Heart right ventricle (tissue), 16 donors: ENCODE data around the gene LRRC27. TPM values are rescaled to one million over a fixed set of nuclear protein-coding genes. Genes with fewer than 3 reads are reported as not detected.

Experiments
- ATAC-seq, 8 donors: fragments of 200-7000 bp; cut with Tn5 transposase; one replicate each; pipeline ENCODE4 v1.9.1; 2020; ENCODE audit warnings: mild to moderate bottlenecking in 8 of 8, moderate library complexity in 8 of 8, moderate number of reproducible peaks in 1 of 8
- DNase-seq, 2 donors: peaks; one replicate each; pipeline ENCODE4 v3.0.0-alpha.2; 2020
- H3K27ac ChIP-seq, 10 donors: fragments of 200-600 bp; sonication (generic) in 2 of 10; one replicate each; pipeline versions ENCODE4 v1.5.0 to v1.8.0; 2020 to 2022; ENCODE audit warnings: mild to moderate bottlenecking in 3 of 10
- H3K27me3 ChIP-seq, 7 donors: fragments of 200-600 bp; one replicate each; pipeline ENCODE4 v1.8.0; 2021 to 2022; ENCODE audit warnings: mild to moderate bottlenecking in 2 of 7
- H3K36me3 ChIP-seq, 9 donors: fragments of 200-600 bp; sonication (generic) in 1 of 9; one replicate each; pipeline versions ENCODE4 v1.5.0 to v1.8.0; 2020 to 2022; ENCODE audit warnings: mild to moderate bottlenecking in 2 of 9
- H3K4me1 ChIP-seq, 9 donors: fragments of 200-600 bp; sonication (generic) in 1 of 9; one replicate each; pipeline versions ENCODE4 v1.5.0 to v1.8.0; 2020 to 2022; ENCODE audit warnings: mild to moderate bottlenecking in 4 of 9
- H3K4me3 ChIP-seq, 10 donors: fragments of 200-600 bp; sonication (generic) in 2 of 10; one replicate each; pipeline versions ENCODE4 v1.5.0 to v1.8.0; 2020 to 2022; ENCODE audit warnings: mild to moderate bottlenecking in 7 of 10, moderate library complexity in 2 of 10
- H3K9me3 ChIP-seq, 11 donors: fragments of 200-600 bp in 10 of 11; sonication (generic) in 2 of 11; one replicate each; pipeline versions ENCODE4 v1.5.0 to v1.8.0; 2013 to 2022; ENCODE audit warnings: mild to moderate bottlenecking in 2 of 11, control low read depth in 1 of 11, moderate library complexity in 1 of 11
- WGBS, 2 donors: extraction: QIAGEN DNeasy Blood & Tissue Kit; methylation state at CpG; one replicate each; pipeline ENCODE4 v1.1.7; 2013; ENCODE audit warnings: inconsistent platforms in 1 of 2; 5-methylcytosine and 5-hydroxymethylcytosine counted together
- intact Hi-C, 10 donors: fragments of 100-400 bp; cut with DNase I; formaldehyde crosslinking; loops; one replicate each; pipeline versions ENCODE4 v1.11.1 to v1.14.2; 2022
- polyA plus RNA-seq, 2 donors: library from polyadenylated mRNA; stranded (reverse); fragments of 200-250 nt; gene quantifications; one replicate each; pipeline ENCODE4 v1.2.3, GENCODE V29; 2013
- total RNA-seq, 10 donors: library from RNA; stranded (reverse); fragmentation: NEBNext Ultra II Directional in 3 of 10; extraction: Animal tissue kit (Norgen Biotek cat#: 25700) in 3 of 10; gene quantifications; one replicate each; pipeline versions ENCODE4 v1.2.1 to v1.2.4, GENCODE V29; 2021 to 2023
- TF ChIP-seq, protein P1 (sequence below), 9 donors: fragments of 200-600 bp; sonication (generic) in 2 of 9; IDR thresholded peaks; one replicate each; pipeline versions ENCODE4 v1.5.0 to v1.8.0; 2021 to 2022; ENCODE audit warnings: antibody characterized with exemption in 9 of 9, mild to moderate bottlenecking in 5 of 9, moderate library complexity in 1 of 9
- donor health status: Arrhythmogenic right ventricular cardiomyopathy.
- donor health status: ischemic (EF 13 %, LVEDD 7.1; RV severe dilation, severe dysfunction).
- donor health status: healthy with polysubstance abuse.
- donor health status: DM: no; HTN: yes; CAD: no.
- donor health status: DM: no; HTN: no; CAD: no.
- donor health status: ischemic (EF 25% LVEDD 6.9; RV normal size, moderate dysfunction).
- donor health status: ischemic (EF 25% LVEDD 5.7; RV mildly dilated, moderate dysfunction).
- donor health status: healthy.
- donor health status: DM: yes; HTN: yes; CAD: no.
- donor health status: Ischemic cardiomyopathy.
- donor health status: ischemic (EF 35%, LVEDD 5.7; RV mildly dilated, moderate dysfunction).
- donor health status: nonischemic (EF 11% LVEDD 7.7; RV severe dilation, severe dysfunction).
- donor health status: DM: yes; HTN: yes; CAD: no.
- donor health status: PGD.
- donor health status: ischemic (EF 29% LVEDD 5.4; RV normal size, mild dysfunction).
- donor health status: nonischemic (EF 23%, LVEDD 6.1; RV moderate dilation, normal function).

LRRC27 gene
- total and polyA plus RNA-seq, 12 donors: 3.0 to 8.1 (median 4.7) TPM

DNA sequence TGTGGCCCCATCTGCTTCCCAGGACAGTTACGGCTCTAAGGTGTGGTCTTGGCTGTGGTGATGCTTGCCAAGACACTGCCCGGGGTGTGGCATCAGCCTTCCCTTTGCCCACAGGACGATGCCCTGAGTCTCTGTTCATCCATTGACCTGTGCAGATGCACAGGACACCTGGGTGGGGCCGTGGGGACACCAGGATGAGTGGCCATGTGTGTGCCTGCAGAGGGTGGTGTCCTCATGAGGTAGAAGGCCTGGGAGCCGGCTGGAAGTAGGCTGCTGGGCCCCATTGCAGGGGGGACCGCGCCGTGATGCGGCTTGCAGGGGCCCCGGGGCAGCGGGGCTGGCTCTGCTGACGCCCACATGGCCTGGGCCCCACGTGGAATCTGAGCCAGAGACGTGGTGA, 42.6 kb downstream of the LRRC27 start:
- no peak for DNase-seq
- no peak overlapping the region for H3K27ac ChIP-seq

DNA sequence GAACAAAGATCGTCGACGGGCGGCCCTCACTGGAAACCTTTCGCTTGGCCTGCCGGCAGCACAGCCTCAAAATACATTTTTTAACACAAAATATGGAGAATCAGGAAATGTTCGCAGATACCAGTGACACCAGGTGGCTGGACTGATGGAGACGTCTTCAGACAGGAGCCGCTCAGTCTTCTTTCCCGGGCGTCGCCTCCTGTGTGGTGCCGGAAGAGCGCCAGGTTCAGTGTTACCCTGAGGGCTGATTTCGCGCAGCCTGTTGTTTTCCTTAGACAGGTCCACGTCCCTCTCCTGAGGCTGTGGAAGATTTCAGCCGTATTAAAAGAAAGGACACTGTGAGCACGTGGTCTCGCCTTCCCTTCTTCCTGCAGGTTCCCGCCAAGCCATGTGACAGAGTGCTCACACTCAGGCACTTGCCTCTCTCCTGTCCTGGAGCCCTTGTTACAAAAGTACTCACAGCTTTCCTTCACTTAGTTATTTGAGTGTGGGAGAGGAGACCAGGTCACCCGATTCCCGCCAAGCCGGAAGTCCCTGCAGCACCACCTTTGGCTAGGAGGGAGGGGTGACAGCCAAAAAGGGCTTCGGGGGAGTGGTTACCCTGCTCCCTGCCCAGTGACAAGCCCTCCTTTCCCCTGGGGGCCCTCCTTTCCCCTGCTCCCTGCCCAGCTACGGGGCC, 43.3 kb downstream of the LRRC27 start:
- no peak for ATAC-seq
- H3K9me3 ChIP-seq: no peaks in the 10 kb centered on the region
- H3K4me3 ChIP-seq: no peak overlapping the region
- no peaks in the 10 kb centered on the region for H3K36me3 ChIP-seq
- TF ChIP-seq, protein P1, sequence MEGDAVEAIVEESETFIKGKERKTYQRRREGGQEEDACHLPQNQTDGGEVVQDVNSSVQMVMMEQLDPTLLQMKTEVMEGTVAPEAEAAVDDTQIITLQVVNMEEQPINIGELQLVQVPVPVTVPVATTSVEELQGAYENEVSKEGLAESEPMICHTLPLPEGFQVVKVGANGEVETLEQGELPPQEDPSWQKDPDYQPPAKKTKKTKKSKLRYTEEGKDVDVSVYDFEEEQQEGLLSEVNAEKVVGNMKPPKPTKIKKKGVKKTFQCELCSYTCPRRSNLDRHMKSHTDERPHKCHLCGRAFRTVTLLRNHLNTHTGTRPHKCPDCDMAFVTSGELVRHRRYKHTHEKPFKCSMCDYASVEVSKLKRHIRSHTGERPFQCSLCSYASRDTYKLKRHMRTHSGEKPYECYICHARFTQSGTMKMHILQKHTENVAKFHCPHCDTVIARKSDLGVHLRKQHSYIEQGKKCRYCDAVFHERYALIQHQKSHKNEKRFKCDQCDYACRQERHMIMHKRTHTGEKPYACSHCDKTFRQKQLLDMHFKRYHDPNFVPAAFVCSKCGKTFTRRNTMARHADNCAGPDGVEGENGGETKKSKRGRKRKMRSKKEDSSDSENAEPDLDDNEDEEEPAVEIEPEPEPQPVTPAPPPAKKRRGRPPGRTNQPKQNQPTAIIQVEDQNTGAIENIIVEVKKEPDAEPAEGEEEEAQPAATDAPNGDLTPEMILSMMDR (IDR thresholded peaks at IDR 0.05): no peak
- intact Hi-C loops: no loop called here
- no peak for DNase-seq
- H3K27ac ChIP-seq: no peak overlapping the region
- H3K27me3 ChIP-seq: peaks cover 0 to 3% (median 0%) of the 10 kb centered on the region in 7 donors
- 84 to 85% methylated on average over 26 of the region's 26 CpGs for WGBS, 2 donors
- peaks cover 0 to 12% (median 0%) of the 10 kb centered on the region in 9 donors for H3K4me1 ChIP-seq

More for the DNA sequence above, 42.6 kb downstream of the LRRC27 start:
- Histone ChIP-seq H3K4me1 (peaks cover 0 to 12% (median 0%) of the 10 kb centered on the region in 9 donors), H3K36me3 (no peaks in the 10 kb centered on the region), H3K9me3 (no peaks in the 10 kb centered on the region), H3K27me3 (peaks cover 0 to 3% (median 0%) of the 10 kb centered on the region in 7 donors), H3K4me3 (no peak overlapping the region)
- TF ChIP-seq, protein P1 (IDR thresholded peaks at IDR 0.05): no peak
- peak in 1 of 8 donors; percentile 15 for ATAC-seq
- intact Hi-C loops: no loop called here
- WGBS, 2 donors: 90 to 93% methylated on average over 14 of the region's 14 CpGs

DNA sequence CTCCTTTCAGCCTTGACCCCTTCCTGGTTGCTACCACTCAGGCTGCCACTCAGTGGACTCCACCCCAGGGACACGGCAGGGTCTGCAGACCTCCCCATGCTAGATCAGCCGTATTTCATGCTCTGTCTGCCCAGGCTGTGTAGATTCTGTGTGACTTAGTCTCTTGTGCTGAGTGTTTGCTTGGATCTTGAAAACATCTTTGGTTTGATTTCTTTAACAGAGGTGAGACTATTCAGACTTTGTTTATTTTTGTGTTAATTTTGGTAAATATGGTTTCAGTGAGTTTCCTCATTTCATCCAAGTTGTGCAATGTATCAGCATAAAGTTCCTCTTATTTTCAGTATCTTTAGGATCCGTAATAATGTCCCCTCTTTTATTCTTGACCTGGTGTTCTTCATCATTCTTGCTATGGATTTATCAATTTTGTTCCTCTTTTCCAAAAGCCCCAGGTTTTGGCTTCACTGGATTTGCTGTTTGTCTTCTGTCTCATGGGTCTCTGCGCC, 43.9 kb downstream of the LRRC27 start:
- H3K36me3 ChIP-seq: no peaks in the 10 kb centered on the region
- WGBS, 2 donors: 82 to 84% methylated on average over 4 of the region's 4 CpGs
- H3K4me1 ChIP-seq: peaks cover 0 to 12% (median 0%) of the 10 kb centered on the region in 9 donors
- ATAC-seq (no peak), DNase-seq (no peak)
- intact Hi-C loops: no loop called here
- H3K27ac ChIP-seq: no peak overlapping the region
- TF ChIP-seq, protein P1 (IDR thresholded peaks at IDR 0.05): no peak
- peaks cover 0 to 3% (median 0%) of the 10 kb centered on the region in 7 donors for H3K27me3 ChIP-seq
- H3K9me3 ChIP-seq: no peaks in the 10 kb centered on the region
- no peak overlapping the region for H3K4me3 ChIP-seq

DNA sequence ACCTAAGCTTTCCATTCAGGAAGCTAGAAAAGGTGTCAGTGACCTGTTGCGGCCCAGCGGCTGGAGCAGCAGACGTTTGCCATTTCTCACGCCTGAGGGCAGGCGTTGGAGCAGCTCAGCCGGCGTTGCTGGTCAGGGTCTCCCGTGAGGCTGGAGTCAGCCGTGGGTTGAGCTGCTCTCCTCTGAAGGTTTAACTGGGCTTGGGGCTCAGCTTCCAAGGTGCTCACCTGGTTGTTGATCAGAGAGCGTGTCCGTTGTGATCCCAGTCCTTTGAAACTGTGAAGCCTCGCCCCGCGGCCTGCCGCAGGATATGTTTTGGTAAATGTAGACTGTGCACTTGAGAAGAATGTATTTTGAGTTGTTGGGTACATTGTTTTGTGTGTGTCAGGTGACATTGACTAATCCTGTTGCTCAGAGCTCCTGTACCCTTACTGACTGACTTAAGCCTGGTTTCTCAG, 44.4 kb downstream of the LRRC27 start:
- ATAC-seq (no peak), DNase-seq (no peak)
- Histone ChIP-seq H3K27ac (no peak overlapping the region), H3K9me3 (peaks cover 0 to 2% (median 0%) of the 10 kb centered on the region in 11 donors), H3K4me3 (no peak overlapping the region), H3K4me1 (peaks cover 0 to 12% (median 0%) of the 10 kb centered on the region in 9 donors), H3K27me3 (peaks cover 0 to 3% (median 0%) of the 10 kb centered on the region in 7 donors), H3K36me3 (no peaks in the 10 kb centered on the region)
- intact Hi-C loops: no loop called here
- 78 to 91% methylated on average over 15 of the region's 15 CpGs for WGBS, 2 donors
- TF ChIP-seq, protein P1 (IDR thresholded peaks at IDR 0.05): no peak
